CD4-positive, alpha-beta T cell (primary cell): Measurements from ENCODE around the gene RAB11FIP3. TPM values are rescaled to one million over a fixed set of nuclear protein-coding genes. Genes with fewer than 3 reads are reported as not detected.

Experiments
- ATAC-seq: fragments of 200-7000 bp; cut with Tn5 transposase; one replicate; pipeline ENCODE4 v1.10.0; 2022; ENCODE audit warnings: mild to moderate bottlenecking; ENCODE audit not compliant: poor library complexity
- CTCF ChIA-PET: fragments of 350-600 bp; sonication (Branson Sonifier 250); formaldehyde crosslinking; loops from one replicate; lab custom pipeline; 2021; ENCODE audit warnings: antibody characterized with exemption, inconsistent platforms; lab: Charles Lee
- POLR2A ChIA-PET: fragments of 350-600 bp; sonication (Branson Sonifier 250); formaldehyde crosslinking; loops from one replicate; lab custom pipeline; 2021; ENCODE audit warnings: antibody characterized with exemption, inconsistent platforms; lab: Charles Lee
- DNase-seq, 14 experiments: peaks; one replicate each; pipeline ENCODE4 v3.0.0-alpha.2; 2013 to 2020; ENCODE audit warnings: mixed read lengths in 2 of 14
- H3K27ac ChIP-seq, 2 donors: one replicate each; pipeline versions ENCODE4 v1.5.1 to v1.7.0; 2013; ENCODE audit warnings: low read length in 2 of 2, low read depth in 1 of 2, mild to moderate bottlenecking in 1 of 2
- H3K27me3 ChIP-seq, 2 experiments: 1 replicate in 1 of 2; 2 replicates in 1 of 2; pipeline versions ENCODE4 v1.6.1 to v1.7.0; 2013; ENCODE audit warnings: low read length in 2 of 2, control low read depth in 1 of 2, mild to moderate bottlenecking in 1 of 2, moderate library complexity in 1 of 2; ENCODE audit not compliant: insufficient read depth in 2 of 2, control insufficient read depth in 1 of 2
- H3K36me3 ChIP-seq: one replicate; pipeline ENCODE4 v1.6.1; 2013; ENCODE audit warnings: low read length, control low read depth; ENCODE audit not compliant: insufficient read depth
- H3K4me1 ChIP-seq: one replicate; pipeline ENCODE4 v1.6.1; 2013; ENCODE audit warnings: low read length, control low read depth; ENCODE audit not compliant: insufficient read depth
- H3K4me3 ChIP-seq: one replicate; pipeline ENCODE4 v1.5.1; 2013; ENCODE audit warnings: mild to moderate bottlenecking, low read length, moderate library complexity
- H3K9me3 ChIP-seq, 2 experiments: 1 replicate in 1 of 2; 2 replicates in 1 of 2; pipeline versions ENCODE4 v1.6.1 to v1.7.0; 2013; ENCODE audit warnings: low read length in 2 of 2, mild to moderate bottlenecking in 2 of 2, control low read depth in 1 of 2, moderate library complexity in 1 of 2; ENCODE audit not compliant: control insufficient read depth in 1 of 2, insufficient read depth in 1 of 2
- H3K27ac Mint-ChIP-seq: one replicate; pipeline ENCODE4 v1.8.0; 2020; ENCODE audit warnings: mixed read lengths
- H3K27me3 Mint-ChIP-seq: one replicate; pipeline ENCODE4 v1.8.0; 2021; ENCODE audit warnings: mixed read lengths
- H3K36me3 Mint-ChIP-seq: one replicate; pipeline ENCODE4 v1.8.0; 2021; ENCODE audit warnings: low read depth, mixed read lengths
- H3K4me1 Mint-ChIP-seq: one replicate; pipeline ENCODE4 v1.8.0; 2021; ENCODE audit warnings: low read depth, mixed read lengths
- H3K4me3 Mint-ChIP-seq: one replicate; pipeline ENCODE4 v1.8.0; 2020; ENCODE audit warnings: mild to moderate bottlenecking, mixed read lengths
- H3K9me3 Mint-ChIP-seq: one replicate; pipeline ENCODE4 v1.8.0; 2020; ENCODE audit warnings: mixed read lengths
- CTCF ChIP-seq: fragments of 200-600 bp; IDR thresholded peaks from one replicate; pipeline ENCODE4 v1.8.0; 2022; ENCODE audit warnings: antibody characterized with exemption, mild to moderate bottlenecking
- intact Hi-C, 2 experiments: fragments of 100-400 bp; cut with DNase I in 1 of 2; cut with micrococcal nuclease in 1 of 2; formaldehyde crosslinking; loops; one replicate each; pipeline versions ENCODE4 v1.15.1 to v1.9.0; 2023 to 2025; cut with DNase I, micrococcal nuclease
- total RNA-seq, 174 experiments: library from RNA in 2 of 174; stranded (reverse) in 2 of 174; gene quantifications; one replicate each; pipeline ENCODE4 v1.2.3 and lab custom pipeline; 2021 to 2026

The RAB11FIP3 gene
- total RNA-seq, 2 experiments from 2014 or later, result 28.4 to 29.0 TPM

DNA sequence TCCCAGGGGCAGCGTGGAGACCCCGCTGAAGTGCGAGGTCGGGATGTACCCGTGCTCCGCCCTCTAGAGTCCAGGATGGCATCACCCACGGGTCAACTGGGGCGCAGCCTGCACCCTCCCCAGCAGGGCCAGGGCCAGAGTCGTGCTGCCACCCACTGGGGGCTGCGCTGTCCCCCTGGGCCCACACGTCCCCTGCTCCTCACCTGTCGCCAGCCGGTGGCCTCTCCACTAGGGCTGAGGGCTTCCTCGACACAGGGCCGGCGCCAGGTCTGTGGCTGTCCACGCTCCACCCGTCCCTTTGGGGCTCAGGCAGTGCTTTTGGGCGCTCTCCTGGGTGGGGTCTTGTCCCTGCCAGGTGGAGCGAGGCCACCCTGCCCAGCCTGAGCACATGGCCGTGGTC, 123.1 kb downstream of the RAB11FIP3 start:
- H3K27ac ChIP-seq, result no peak overlapping the region
- peaks cover 0 to 6% of the 10 kb centered on the region in 2 experiments for H3K9me3 ChIP-seq
- no peak for ATAC-seq
- no peaks in the 10 kb centered on the region for H3K27me3 Mint-ChIP-seq
- no peak overlapping the region for H3K27ac Mint-ChIP-seq
- H3K4me1 Mint-ChIP-seq, result no peaks in the 10 kb centered on the region
- H3K4me1 ChIP-seq, result peaks cover 17% of the 10 kb centered on the region
- H3K36me3 ChIP-seq, result peaks cover 19% of the 10 kb centered on the region
- no peak for TF ChIP-seq CTCF
- H3K9me3 Mint-ChIP-seq, result no peaks in the 10 kb centered on the region
- no peaks in the 10 kb centered on the region for H3K27me3 ChIP-seq
- H3K4me3 ChIP-seq, result no peak overlapping the region
- no peaks in the 10 kb centered on the region for H3K36me3 Mint-ChIP-seq
- no peak overlapping the region for H3K4me3 Mint-ChIP-seq
- ChIA-PET CTCF (no interaction called here), POLR2A (no interaction called here)
- DNase-seq, result no peak
- intact Hi-C loops, result no loop called here

- H3K4me1 ChIP-seq, result peaks cover 17% of the 10 kb centered on the region
- no peaks in the 10 kb centered on the region for H3K9me3 ChIP-seq
- H3K4me3 Mint-ChIP-seq, result no peak overlapping the region
- intact Hi-C loops, result no loop called here
- CTCF ChIA-PET, result no interaction called here
- no peak overlapping the region for H3K27ac Mint-ChIP-seq
- no peaks in the 10 kb centered on the region for H3K36me3 Mint-ChIP-seq
- ATAC-seq (no peak), DNase-seq (no peak)
- H3K27ac ChIP-seq, result no peak overlapping the region
- no peak overlapping the region for H3K4me3 ChIP-seq
- POLR2A ChIA-PET, result no interaction called here
- H3K27me3 Mint-ChIP-seq, result no peaks in the 10 kb centered on the region
- no peaks in the 10 kb centered on the region for H3K27me3 ChIP-seq
- H3K4me1 Mint-ChIP-seq, result no peaks in the 10 kb centered on the region
- no peak for TF ChIP-seq CTCF
- no peaks in the 10 kb centered on the region for H3K9me3 Mint-ChIP-seq
- H3K36me3 ChIP-seq, result peaks cover 20% of the 10 kb centered on the region
These were observed 124.3 kb downstream of the RAB11FIP3 start for GRCh38 chr16:549544-550263.

DNA sequence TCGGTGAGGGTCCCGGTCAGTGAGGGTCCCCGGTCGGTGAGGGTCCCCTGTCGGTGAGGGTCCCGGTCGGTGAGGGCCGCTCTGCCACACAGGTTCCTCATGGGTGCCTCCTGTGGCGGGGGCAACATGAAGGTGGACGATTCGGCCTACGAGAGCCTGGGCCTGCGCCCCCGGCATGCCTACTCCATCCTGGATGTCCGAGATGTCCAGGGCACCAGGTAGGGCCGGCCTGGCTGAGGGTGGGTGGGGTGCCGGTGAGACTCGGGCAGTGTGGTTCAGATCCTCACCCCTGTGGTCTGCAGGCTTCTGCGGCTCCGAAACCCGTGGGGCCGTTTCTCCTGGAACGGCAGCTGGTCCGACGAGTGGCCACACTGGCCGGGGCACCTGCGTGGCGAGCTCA, 125.8 kb downstream of the RAB11FIP3 start:
- CTCF ChIA-PET, result no interaction called here
- H3K27me3 ChIP-seq, result no peaks in the 10 kb centered on the region
- Mint-ChIP-seq H3K4me3 (no peak overlapping the region), H3K27me3 (no peaks in the 10 kb centered on the region), H3K4me1 (no peaks in the 10 kb centered on the region), H3K36me3 (no peaks in the 10 kb centered on the region), H3K9me3 (no peaks in the 10 kb centered on the region), H3K27ac (no peak overlapping the region)
- H3K9me3 ChIP-seq, result no peaks in the 10 kb centered on the region
- intact Hi-C loops, result no loop called here
- POLR2A ChIA-PET, result no interaction called here
- DNase-seq (no peak), ATAC-seq (no peak)
- no peak overlapping the region for H3K27ac ChIP-seq
- H3K36me3 ChIP-seq, result peaks cover 20% of the 10 kb centered on the region
- H3K4me1 ChIP-seq, result peaks cover 16% of the 10 kb centered on the region
- H3K4me3 ChIP-seq, result no peak overlapping the region
- TF ChIP-seq CTCF, result no peak
